Measurements from ENCODE around the gene CDK5RAP2.

- TF ChIP-seq CTCF (conservative IDR thresholded peaks at IDR 0.05 in 1 of 2, IDR thresholded peaks at IDR 0.05 in 1 of 2; ENCODE audit: low read depth in 1 of 2, low read length in 2 of 2) (no peak), EZH2 (IDR thresholded peaks at IDR 0.05; ENCODE audit: low read length, missing control alignments) (no peak)
These were observed 229.4 kb downstream of the CDK5RAP2 start for GRCh38 chr9:120350596-120350995.

Measured in fibroblast of lung (primary cell).